Smooth muscle cell (in vitro differentiated cells): ENCODE data around the gene DOCK11. TPM values are rescaled to one million over a fixed set of nuclear protein-coding genes. Genes with fewer than 3 reads are reported as not detected.

Source experiments
- DNase-seq: peaks from one replicate; lab custom pipeline; 2025; ENCODE audit not compliant: unreplicated experiment; lab: John Stamatoyannopoulos, UW
- H2AFZ ChIP-seq: fragments of 200-600 bp; sonication (generic); 2 replicates; pipeline ENCODE4 v1.6.0; 2016; ENCODE audit warnings: antibody characterized with exemption, low read depth, mild to moderate bottlenecking
- H3F3A ChIP-seq: fragments of 200-600 bp; sonication (generic); 2 replicates; pipeline ENCODE4 v1.6.0; 2017; ENCODE audit warnings: antibody characterized with exemption, low read depth
- H3K27ac ChIP-seq: fragments of 200-600 bp; sonication (generic); 2 replicates; pipeline ENCODE4 v1.5.1; 2016; ENCODE audit warnings: low read depth, mild to moderate bottlenecking
- H3K27me3 ChIP-seq: fragments of 200-600 bp; sonication (generic); 2 replicates; pipeline ENCODE4 v1.6.1; 2016; ENCODE audit warnings: low read depth, mild to moderate bottlenecking
- H3K36me3 ChIP-seq: fragments of 200-600 bp; sonication (generic); 2 replicates; pipeline ENCODE4 v1.5.1; 2016; ENCODE audit warnings: low read depth
- H3K4me1 ChIP-seq: fragments of 200-600 bp; sonication (generic); 2 replicates; pipeline ENCODE4 v1.5.1; 2016; ENCODE audit warnings: low read depth
- H3K4me2 ChIP-seq: fragments of 200-600 bp; sonication (generic); 2 replicates; pipeline ENCODE4 v1.6.0; 2016; ENCODE audit warnings: mild to moderate bottlenecking
- H3K4me3 ChIP-seq: fragments of 200-600 bp; sonication (generic); 2 replicates; pipeline ENCODE4 v1.5.1; 2016; ENCODE audit warnings: mild to moderate bottlenecking
- H3K79me2 ChIP-seq: fragments of 200-600 bp; sonication (generic); 2 replicates; pipeline ENCODE4 v1.6.0; 2016; ENCODE audit warnings: low read depth, mild to moderate bottlenecking
- H3K9ac ChIP-seq: fragments of 200-600 bp; sonication (generic); 2 replicates; pipeline ENCODE4 v1.6.0; 2016; ENCODE audit warnings: low read depth
- H3K9me3 ChIP-seq: fragments of 200-600 bp; sonication (generic); replicated peaks from 2 replicates; pipeline ENCODE4 v1.5.1; 2016; ENCODE audit warnings: low read depth
- H4K20me1 ChIP-seq: fragments of 200-600 bp; sonication (generic); 2 replicates; pipeline ENCODE4 v1.6.0; 2016; ENCODE audit warnings: low read depth
- CTCF ChIP-seq: fragments of 200-600 bp; sonication (generic); IDR thresholded peaks from 2 replicates; pipeline ENCODE4 v1.5.1; 2017; ENCODE audit warnings: borderline replicate concordance, mild to moderate bottlenecking, antibody characterized with exemption; ENCODE audit not compliant: insufficient read depth, poor library complexity, severe bottlenecking
- WGBS: methylation state at CpG from one replicate; pipeline ENCODE4 v1.1.7; 2016; ENCODE audit warnings: low lambda C conversion rate; 5-methylcytosine and 5-hydroxymethylcytosine counted together
- polyA plus RNA-seq: library from polyadenylated mRNA; unstranded; fragments of >200 nt; fragmentation: Nextera tagmentation; extraction: Ambion mirVana; gene quantifications from 2 replicates; pipeline ENCODE4 v1.2.1, GENCODE V29; 2016
- total RNA-seq: library from RNA; depleted of rRNA; stranded (reverse); fragments of >200 nt; gene quantifications from 2 replicates; pipeline ENCODE4 v1.2.3, GENCODE V29; 2014

DOCK11 gene
- total and polyA plus RNA-seq, 2 experiments from 2014 or later = 2.3 to 2.6 TPM

GRCh38 chrX:118536687-118537461 lies 41.3 kb downstream of the DOCK11 start:
- H2AFZ ChIP-seq = no peak overlapping the region
- no peaks in the 10 kb centered on the region for H3F3A ChIP-seq
- no peaks in the 10 kb centered on the region for H3K27me3 ChIP-seq
- TF ChIP-seq CTCF = peak; percentile 14
- no peaks in the 10 kb centered on the region for H3K4me1 ChIP-seq
- no peaks in the 10 kb centered on the region for H3K9me3 ChIP-seq
- H3K4me3 ChIP-seq = no peak overlapping the region
- no peak overlapping the region for H3K27ac ChIP-seq
- H3K79me2 ChIP-seq = no peaks in the 10 kb centered on the region
- no peak overlapping the region for H3K4me2 ChIP-seq
- DNase-seq = no peak
- H4K20me1 ChIP-seq = no peaks in the 10 kb centered on the region
- H3K36me3 ChIP-seq = no peaks in the 10 kb centered on the region
- 48% methylated on average over 6 of the region's 6 CpGs for WGBS
- no peak overlapping the region for H3K9ac ChIP-seq

GRCh38 chrX:118538386-118538785 lies 42.8 kb downstream of the DOCK11 start:
- H3K79me2 ChIP-seq = no peaks in the 10 kb centered on the region
- H3F3A ChIP-seq = no peaks in the 10 kb centered on the region
- H3K27me3 ChIP-seq = no peaks in the 10 kb centered on the region
- no peaks in the 10 kb centered on the region for H4K20me1 ChIP-seq
- no peak overlapping the region for H3K9ac ChIP-seq
- H3K4me2 ChIP-seq = no peak overlapping the region
- no peaks in the 10 kb centered on the region for H3K9me3 ChIP-seq
- no peak overlapping the region for H2AFZ ChIP-seq
- WGBS = 92% methylated on average over 5 of the region's 5 CpGs
- TF ChIP-seq CTCF = no peak
- no peaks in the 10 kb centered on the region for H3K36me3 ChIP-seq
- no peak overlapping the region for H3K4me3 ChIP-seq
- H3K4me1 ChIP-seq = no peaks in the 10 kb centered on the region
- no peak overlapping the region for H3K27ac ChIP-seq
- DNase-seq = no peak

- no peak overlapping the region for H3K4me3 ChIP-seq
- no peaks in the 10 kb centered on the region for H3K79me2 ChIP-seq
- no peaks in the 10 kb centered on the region for H3K27me3 ChIP-seq
- no peak for DNase-seq
- no peaks in the 10 kb centered on the region for H3F3A ChIP-seq
- H3K36me3 ChIP-seq = no peaks in the 10 kb centered on the region
- no peaks in the 10 kb centered on the region for H3K4me1 ChIP-seq
- no peak overlapping the region for H3K4me2 ChIP-seq
- H4K20me1 ChIP-seq = no peaks in the 10 kb centered on the region
- no peak overlapping the region for H3K27ac ChIP-seq
- 81% methylated on average over 4 of the region's 4 CpGs for WGBS
- no peak for TF ChIP-seq CTCF
- H2AFZ ChIP-seq = no peak overlapping the region
- H3K9ac ChIP-seq = no peak overlapping the region
- no peaks in the 10 kb centered on the region for H3K9me3 ChIP-seq
Observed at GRCh38 chrX:118540342-118540741, 44.7 kb downstream of the DOCK11 start.

- Histone ChIP-seq H3K9ac (no peak overlapping the region), H2AFZ (no peak overlapping the region), H3K4me2 (no peak overlapping the region), H3K4me3 (no peak overlapping the region), H3K27ac (no peak overlapping the region), H4K20me1 (no peaks in the 10 kb centered on the region), H3K79me2 (no peaks in the 10 kb centered on the region), H3K27me3 (no peaks in the 10 kb centered on the region), H3F3A (no peaks in the 10 kb centered on the region), H3K36me3 (no peaks in the 10 kb centered on the region), H3K4me1 (no peaks in the 10 kb centered on the region), H3K9me3 (no peaks in the 10 kb centered on the region)
- 69% methylated on average over 3 of the region's 3 CpGs for WGBS
- DNase-seq = no peak
- TF ChIP-seq CTCF = no peak
Observed at GRCh38 chrX:118541482-118541881, 45.9 kb downstream of the DOCK11 start.
